B cell (primary cell): Measurements from ENCODE around the gene BMF. TPM values are rescaled to one million over a fixed set of nuclear protein-coding genes. Genes with fewer than 3 reads are reported as not detected.
A peak's percentile ranks its signal among the peaks of the same experiment; 100 is the strongest.

Source experiments
- ATAC-seq: fragments of 200-7000 bp; cut with Tn5 transposase; one replicate; pipeline ENCODE4 v1.10.0; 2021; ENCODE audit warnings: low read depth, mild to moderate bottlenecking, moderate number of reproducible peaks, moderate library complexity
- CTCF ChIA-PET: fragments of 350-600 bp; sonication (Branson Sonifier 250); formaldehyde crosslinking; loops from one replicate; lab custom pipeline; 2021; ENCODE audit warnings: antibody characterized with exemption, inconsistent platforms; lab: Charles Lee
- POLR2A ChIA-PET: fragments of 350-600 bp; sonication (Branson Sonifier 250); formaldehyde crosslinking; loops from one replicate; lab custom pipeline; 2021; ENCODE audit warnings: antibody characterized with exemption; lab: Charles Lee
- DNase-seq: peaks from one replicate; pipeline ENCODE4 v3.0.0; 2013
- H2AFZ ChIP-seq: 2 replicates; pipeline ENCODE4 v1.6.1; 2012; ENCODE audit warnings: mild to moderate bottlenecking, low read depth, low read length; ENCODE audit not compliant: insufficient read depth, poor library complexity, severe bottlenecking
- H3K27ac ChIP-seq, 2 donors: 1 replicate in 1 of 2; 2 replicates in 1 of 2; pipeline ENCODE4 v1.5.1; 2012 to 2013; ENCODE audit warnings: low read length in 2 of 2, mild to moderate bottlenecking in 2 of 2, moderate library complexity in 1 of 2
- H3K27me3 ChIP-seq, 4 experiments: fragments of 200-600 bp in 1 of 4; sonication (generic) in 1 of 4; replicated peaks in 1 of 4; 1 replicate in 2 of 4; 2 replicates in 2 of 4; pipeline versions ENCODE4 v1.6.1 to v1.7.0; 2013 to 2016; ENCODE audit warnings: low read length in 3 of 4, mild to moderate bottlenecking in 2 of 4, mixed read lengths in 1 of 4, moderate library complexity in 1 of 4; ENCODE audit not compliant: insufficient read depth in 4 of 4, control insufficient read depth in 3 of 4; ENCODE audit errors: control extremely low read depth in 1 of 4
- H3K36me3 ChIP-seq, 2 experiments: replicated peaks in 1 of 2; 1 replicate in 1 of 2; 2 replicates in 1 of 2; pipeline versions ENCODE4 v1.6.1 to v1.7.1; 2013; ENCODE audit warnings: low read length in 1 of 2; ENCODE audit not compliant: insufficient read depth in 2 of 2, control insufficient read depth in 1 of 2; ENCODE audit errors: control extremely low read depth in 1 of 2, extremely low read depth in 1 of 2
- H3K4me1 ChIP-seq, 2 donors: fragments of 200-600 bp in 1 of 2; sonication (generic) in 1 of 2; 1 replicate in 1 of 2; 2 replicates in 1 of 2; pipeline versions ENCODE4 v1.5.1 to v1.6.1; 2013 to 2017; ENCODE audit warnings: low read length in 2 of 2; ENCODE audit not compliant: control insufficient read depth in 2 of 2, insufficient read depth in 2 of 2
- H3K4me2 ChIP-seq: replicated peaks from 2 replicates; pipeline ENCODE3; 2012; ENCODE audit warnings: mild to moderate bottlenecking, low read depth, low read length; ENCODE audit not compliant: poor library complexity, severe bottlenecking
- H3K4me3 ChIP-seq, 5 experiments: fragments of 200-600 bp in 1 of 5; sonication (generic) in 1 of 5; 1 replicate in 3 of 5; 2 replicates in 2 of 5; pipeline versions ENCODE4 v1.5.1 to v1.7.0; 2011 to 2016; ENCODE audit warnings: low read length in 4 of 5, mild to moderate bottlenecking in 4 of 5, low read depth in 2 of 5, control low read depth in 1 of 5, moderate library complexity in 1 of 5; ENCODE audit not compliant: insufficient read depth in 1 of 5; ENCODE audit errors: control extremely low read depth in 1 of 5, extremely low read depth in 1 of 5
- H3K79me2 ChIP-seq: fragments of 200-600 bp; sonication (generic); one replicate; pipeline ENCODE4 v1.6.0; 2016; ENCODE audit warnings: low read length; ENCODE audit not compliant: control insufficient read depth, insufficient read depth
- H3K9ac ChIP-seq: fragments of 200-600 bp; sonication (generic); 2 replicates; pipeline ENCODE4 v1.6.1; 2017; ENCODE audit warnings: mild to moderate bottlenecking, low read length, moderate library complexity
- H3K9me3 ChIP-seq, 3 donors: one replicate each; pipeline versions ENCODE4 v1.6.1 to v1.7.1; 2013; ENCODE audit warnings: low read length in 2 of 3; ENCODE audit not compliant: control insufficient read depth in 2 of 3, insufficient read depth in 1 of 3; ENCODE audit errors: control extremely low read depth in 1 of 3
- H4K20me1 ChIP-seq: 2 replicates; pipeline ENCODE4 v1.6.0; 2012; ENCODE audit warnings: mild to moderate bottlenecking, low read length; ENCODE audit not compliant: insufficient read depth, control insufficient read depth, poor library complexity, severe bottlenecking
- H3K27ac Mint-ChIP-seq: one replicate; pipeline ENCODE4 v1.8.0; 2021; ENCODE audit warnings: mixed read lengths
- H3K27me3 Mint-ChIP-seq: one replicate; pipeline ENCODE4 v1.8.0; 2021; ENCODE audit warnings: mixed read lengths
- H3K4me1 Mint-ChIP-seq: one replicate; pipeline ENCODE4 v1.8.0; 2021; ENCODE audit warnings: mixed read lengths
- H3K4me3 Mint-ChIP-seq: one replicate; pipeline ENCODE4 v1.8.0; 2021; ENCODE audit warnings: mixed read lengths
- H3K9me3 Mint-ChIP-seq: one replicate; pipeline ENCODE4 v1.8.0; 2022; ENCODE audit warnings: mixed read lengths; ENCODE audit not compliant: insufficient read depth
- CTCF ChIP-seq: fragments of 200-600 bp; IDR thresholded peaks from one replicate; pipeline ENCODE4 v1.8.0; 2022; ENCODE audit warnings: antibody characterized with exemption, mild to moderate bottlenecking
- EZH2 ChIP-seq: IDR thresholded peaks from 2 replicates; pipeline ENCODE4 v1.6.1; 2012; ENCODE audit warnings: borderline replicate concordance, low read depth, mild to moderate bottlenecking, moderate library complexity, low read length; ENCODE audit not compliant: insufficient read depth, poor library complexity, severe bottlenecking
- WGBS: methylation state at CpG from one replicate; pipeline ENCODE4 v1.1.5; 2013; ENCODE audit warnings: missing lambda C conversion rate; ENCODE audit not compliant: insufficient coverage; 5-methylcytosine and 5-hydroxymethylcytosine counted together
- intact Hi-C: fragments of 100-400 bp; cut with micrococcal nuclease; formaldehyde crosslinking; loops from one replicate; pipeline ENCODE4 v1.10.0; 2022
- polyA plus RNA-seq: library from polyadenylated mRNA; depleted of rRNA; stranded (reverse); fragments of >200 nt; gene quantifications from 2 replicates; pipeline ENCODE4 v1.2.3, GENCODE V29; 2012
- total RNA-seq, 2 donors: library from RNA; stranded (reverse); fragments of 120-200 nt in 1 of 2; gene quantifications; 1 replicate in 1 of 2; 2 replicates in 1 of 2; pipeline versions ENCODE4 v1.2.3 to v1.2.4, GENCODE V29; 2013 to 2022

BMF gene
- total and polyA plus RNA-seq, 2 donors (not counting 1 experiment from before 2014, with no cell fraction given) = 43.2 to 343 TPM

GRCh38 chr15:40104296-40104864 is 4.3 kb downstream of the BMF start:
- H3K27ac ChIP-seq = peak overlapping the region; percentile 97 to 98
- DNase-seq (no peak), ATAC-seq (no peak)
- 75% methylated on average over 6 of the region's 8 CpGs for WGBS
- peak overlapping the region; percentile 97 for H3K27ac Mint-ChIP-seq
- peaks cover 91 to 94% of the 10 kb centered on the region in 2 donors for H3K4me1 ChIP-seq
- H2AFZ ChIP-seq = no peak overlapping the region
- H3K27me3 ChIP-seq = no peaks in the 10 kb centered on the region
- peak overlapping the region in 3 of 5 experiments; percentile 34 to 57 (median 44) for H3K4me3 ChIP-seq
- peaks cover 85% of the 10 kb centered on the region for H3K4me1 Mint-ChIP-seq
- peaks cover 0 to 43% of the 10 kb centered on the region in 2 experiments for H3K36me3 ChIP-seq
- H4K20me1 ChIP-seq = no peaks in the 10 kb centered on the region
- no peaks in the 10 kb centered on the region for H3K27me3 Mint-ChIP-seq
- no peaks in the 10 kb centered on the region for H3K9me3 Mint-ChIP-seq
- peak overlapping the region; percentile 76 for H3K4me2 ChIP-seq
- TF ChIP-seq EZH2 = no peak
- TF ChIP-seq CTCF = no peak
- ChIA-PET POLR2A (interaction anchor here (0.6 to 15.7 kb wide), 9 partner anchors 8 to 204 kb away, joined by 3 to 324 read pairs (median 9); partner anchors contain the start of genes PLCB2 and SRP14), CTCF (interaction anchor here (0.7 to 33.4 kb wide), 23 partner anchors 9 to 204 kb away, joined by 3 to 934 read pairs (median 5); partner anchors contain the start of genes PLCB2 and SRP14)
- H3K9me3 ChIP-seq = no peaks in the 10 kb centered on the region
- H3K4me3 Mint-ChIP-seq = peak overlapping the region; percentile 90
- intact Hi-C loops = no loop called here
- peaks cover 56% of the 10 kb centered on the region for H3K79me2 ChIP-seq
- peak overlapping the region; percentile 52 for H3K9ac ChIP-seq

- ATAC-seq = no peak
- H3K9me3 ChIP-seq = no peaks in the 10 kb centered on the region
- H4K20me1 ChIP-seq = no peaks in the 10 kb centered on the region
- H3K4me2 ChIP-seq = peak overlapping the region; percentile 76
- DNase-seq = no peak
- no peak overlapping the region for H2AFZ ChIP-seq
- H3K27ac ChIP-seq = peak overlapping the region in 1 of 2 donors; percentile 98
- TF ChIP-seq CTCF (no peak), EZH2 (no peak)
- POLR2A ChIA-PET = interaction anchor here (1.3 to 15.7 kb wide), 6 partner anchors 8 to 65 kb away, joined by 4 to 324 read pairs (median 40); partner anchors contain the start of gene SRP14
- Mint-ChIP-seq H3K4me3 (peak overlapping the region; percentile 90), H3K9me3 (no peaks in the 10 kb centered on the region), H3K4me1 (peaks cover 85% of the 10 kb centered on the region), H3K27ac (peak overlapping the region; percentile 97), H3K27me3 (no peaks in the 10 kb centered on the region)
- peaks cover 56% of the 10 kb centered on the region for H3K79me2 ChIP-seq
- intact Hi-C loops = no loop called here
- H3K4me3 ChIP-seq = no peak overlapping the region
- peaks cover 94 to 96% of the 10 kb centered on the region in 2 donors for H3K4me1 ChIP-seq
- H3K27me3 ChIP-seq = no peaks in the 10 kb centered on the region
- CTCF ChIA-PET = interaction anchor here (0.7 to 33.4 kb wide), 18 partner anchors 10 to 175 kb away, joined by 3 to 934 read pairs (median 10); partner anchors contain the start of gene SRP14
- no peak overlapping the region for H3K9ac ChIP-seq
- peaks cover 0 to 43% of the 10 kb centered on the region in 2 experiments for H3K36me3 ChIP-seq
- 94% methylated on average over 6 of the region's 7 CpGs for whole genome bisulfite sequencing
Measured at GRCh38 chr15:40103864-40104271, 4.8 kb downstream of the BMF start.
